GM12878 (cell line): Measurements from ENCODE around the gene C1orf21. TPM values are rescaled to one million over a fixed set of nuclear protein-coding genes. Genes with fewer than 3 reads are reported as not detected.

ENCODE experiments used
- ATAC-seq: fragments of 200-7000 bp; cut with Tn5 transposase; 3 replicates; pipeline ENCODE4 v1.9.1; 2020; ENCODE audit warnings: mild to moderate bottlenecking, moderate library complexity
- BruUV-seq: library from RNA; stranded (reverse); fragments of 400-500 nt; replicated peaks from 2 replicates; lab custom pipeline; 2021; lab: Mats Ljungman, UMichigan
- CTCF ChIA-PET: fragments of 300-600 bp; sonication (Branson Sonifier 250); formaldehyde crosslinking; extraction: SDS; loops from one replicate; lab custom pipeline; 2021; ENCODE audit warnings: inconsistent platforms; lab: Yijun Ruan, JAX
- POLR2A ChIA-PET: fragments of 350-600 bp; formaldehyde crosslinking; extraction: SDS; loops from one replicate; lab custom pipeline; 2021; ENCODE audit warnings: inconsistent platforms; lab: Charles Lee
- RAD21 ChIA-PET: fragments of 300-600 bp; sonication (Branson Sonifier 250); formaldehyde crosslinking; loops from one replicate; lab custom pipeline; 2023; ENCODE audit warnings: antibody characterized with exemption; ENCODE audit not compliant: unreplicated experiment; lab: Charles Lee
- SMC1A ChIA-PET: fragments of 300-600 bp; sonication (Branson Sonifier 250); formaldehyde crosslinking; loops from one replicate; lab custom pipeline; 2023; ENCODE audit not compliant: unreplicated experiment, uncharacterized antibody; lab: Charles Lee
- DNase-seq: peaks from one replicate; pipeline ENCODE4 v3.0.0-alpha.2; 2011; ENCODE audit warnings: low read depth, low spot score
- FAIRE-seq: peaks from 3 replicates; lab custom pipeline; 2011; peaks lifted over from hg19 to GRCh38; lab: Jason Lieb, UNC
- H2AFZ ChIP-seq: 2 replicates; pipeline ENCODE4 v1.6.0; 2011; ENCODE audit warnings: low read depth, low read length, control low read depth; ENCODE audit not compliant: control insufficient read depth
- H3K27ac ChIP-seq: 2 replicates; pipeline ENCODE4 v1.5.1; 2011; ENCODE audit warnings: control low read depth; ENCODE audit not compliant: control insufficient read depth, insufficient read depth
- H3K27me3 ChIP-seq, 2 experiments: replicated peaks in 1 of 2; 2 replicates each; pipeline versions ENCODE4 v1.6.0 to v1.6.1; 2011; ENCODE audit warnings: low read length in 1 of 2; ENCODE audit not compliant: control insufficient read depth in 2 of 2, insufficient read depth in 2 of 2
- H3K36me3 ChIP-seq, 2 experiments: 2 replicates each; pipeline ENCODE4 v1.5.1; 2011; ENCODE audit warnings: low read length in 1 of 2; ENCODE audit not compliant: control insufficient read depth in 2 of 2, insufficient read depth in 2 of 2
- H3K4me1 ChIP-seq: 2 replicates; pipeline ENCODE4 v1.6.1; 2011; ENCODE audit warnings: mild to moderate bottlenecking, low read length, moderate library complexity, mixed read lengths; ENCODE audit not compliant: control insufficient read depth, insufficient read depth
- H3K4me2 ChIP-seq: 2 replicates; pipeline ENCODE4 v1.6.0; 2011; ENCODE audit warnings: control low read depth; ENCODE audit not compliant: control insufficient read depth, insufficient read depth
- H3K4me3 ChIP-seq: fragments of 200-600 bp; sonication (generic); 2 replicates; pipeline ENCODE4 v1.5.1; 2016
- H3K79me2 ChIP-seq: 2 replicates; pipeline ENCODE4 v1.6.0; 2011; ENCODE audit warnings: low read length; ENCODE audit not compliant: control insufficient read depth, insufficient read depth
- H3K9ac ChIP-seq: 2 replicates; pipeline ENCODE4 v1.8.0; 2011; ENCODE audit warnings: low read length, control low read depth, mixed read lengths; ENCODE audit not compliant: control insufficient read depth, insufficient read depth
- H3K9me3 ChIP-seq: replicated peaks from 3 replicates; pipeline ENCODE4 v1.5.1; 2011; ENCODE audit warnings: mild to moderate bottlenecking, low read length; ENCODE audit not compliant: control insufficient read depth, insufficient read depth
- H4K20me1 ChIP-seq: 2 replicates; pipeline ENCODE4 v1.6.0; 2011; ENCODE audit not compliant: control insufficient read depth, insufficient read depth
- FOXK2 ChIP-seq: fragments of 450-650 bp; IDR thresholded peaks from 2 replicates; pipeline ENCODE4 v1.6.1; 2017; ENCODE audit warnings: mild to moderate bottlenecking, moderate library complexity
- NFYA ChIP-seq: IDR thresholded peaks from 2 replicates; pipeline ENCODE4 v1.6.1; 2011; ENCODE audit warnings: low read depth, mild to moderate bottlenecking, low read length, improper control_type of control experiment, borderline replicate concordance
- SIX5 ChIP-seq: IDR thresholded peaks from 2 replicates; pipeline ENCODE4 v1.6.1; 2011; ENCODE audit warnings: mild to moderate bottlenecking, low read depth, low read length, moderate library complexity; ENCODE audit not compliant: severe bottlenecking
- ZNF24 ChIP-seq: fragments of 450-650 bp; IDR thresholded peaks from 2 replicates; pipeline ENCODE4 v1.6.1; 2017; ENCODE audit warnings: antibody characterized with exemption, mild to moderate bottlenecking
- WGBS: methylation state at CpG from one replicate; pipeline ENCODE4 v1.1.6; 2016; ENCODE audit warnings: low lambda C conversion rate; ENCODE audit not compliant: insufficient replicate concordance, insufficient coverage; ENCODE audit errors: missing lambda C conversion rate; 5-methylcytosine and 5-hydroxymethylcytosine counted together
- in situ Hi-C: fragments of 300-500 bp; cut with MboI; formaldehyde crosslinking; loops from 9 replicates; pipeline ENCODE4 v1.14.3; 2018; ENCODE audit warnings: mixed read lengths
- intact Hi-C: fragments of 100-400 bp; cut with micrococcal nuclease; formaldehyde crosslinking; loops from one replicate; pipeline ENCODE4 v1.14.2; 2022; ENCODE audit not compliant: unreplicated experiment
- polyA plus RNA-seq, 11 experiments: library from polyadenylated mRNA; depleted of rRNA in 4 of 11; unstranded in 6 of 11; stranded (reverse) in 5 of 11; fragments of >200 nt; fragmentation: Nextera tagmentation in 4 of 11; fragmentation: Illumina TruSeq in 1 of 11; extraction: Ambion mirVana in 4 of 11; extraction: Trizol in 1 of 11; gene quantifications; 1 replicate in 1 of 11; 2 replicates in 10 of 11; pipeline versions ENCODE4 v1.2.1 to v1.2.3, GENCODE V29; 2011 to 2016; ENCODE audit warnings: inconsistent platforms in 2 of 11, missing spikeins in 2 of 11, low read depth in 1 of 11
- total RNA-seq, 4 experiments: library from RNA; depleted of rRNA in 3 of 4; stranded (reverse); fragments of >200 nt in 3 of 4; fragmentation: Illumina TruSeq in 1 of 4; extraction: Trizol in 1 of 4; gene quantifications; 2 replicates each; pipeline versions ENCODE4 v1.2.1 to v1.2.3, GENCODE V29; 2013 to 2021
- TF ChIP-seq, protein P1 (sequence below): fragments of 450-650 bp; formaldehyde crosslinking; IDR thresholded peaks from 2 replicates; pipeline ENCODE4 v1.5.0; 2022; ENCODE audit warnings: mild to moderate bottlenecking, missing genetic modification characterization
- TF ChIP-seq, protein P2 (sequence below), 3 experiments: IDR thresholded peaks in 2 of 3; conservative IDR thresholded peaks in 1 of 3; 2 replicates each; pipeline ENCODE4 v1.5.1; 2011; ENCODE audit warnings: low read depth in 3 of 3, low read length in 3 of 3, mild to moderate bottlenecking in 3 of 3, control low read depth in 2 of 3, moderate library complexity in 2 of 3, inconsistent platforms in 1 of 3, mixed read lengths in 1 of 3; ENCODE audit not compliant: control insufficient read depth in 2 of 3, insufficient read depth in 1 of 3; ENCODE audit errors: extremely low read depth in 1 of 3
- TF ChIP-seq, protein P3 (sequence below): IDR thresholded peaks from 2 replicates; pipeline ENCODE4 v1.6.1; 2012; ENCODE audit warnings: low read depth, low read length, improper control_type of control experiment
- TF ChIP-seq, protein P4 (sequence below): fragments of 450-650 bp; IDR thresholded peaks from 2 replicates; pipeline ENCODE4 v1.6.1; 2017; ENCODE audit warnings: low read depth, mild to moderate bottlenecking, moderate library complexity
- TF ChIP-seq, protein P5 (sequence below): fragments of 450-650 bp; IDR thresholded peaks from 2 replicates; pipeline ENCODE4 v1.6.1; 2017; ENCODE audit warnings: antibody characterized with exemption, mild to moderate bottlenecking, moderate library complexity

Gene C1orf21
- total and polyA plus RNA-seq, 10 of the 15 experiments (the other 5 are each of a cell fraction or from before 2014, with no cell fraction given) = 0.03 to 1.6 (median 0.17) TPM; not detected in 3

DNA sequence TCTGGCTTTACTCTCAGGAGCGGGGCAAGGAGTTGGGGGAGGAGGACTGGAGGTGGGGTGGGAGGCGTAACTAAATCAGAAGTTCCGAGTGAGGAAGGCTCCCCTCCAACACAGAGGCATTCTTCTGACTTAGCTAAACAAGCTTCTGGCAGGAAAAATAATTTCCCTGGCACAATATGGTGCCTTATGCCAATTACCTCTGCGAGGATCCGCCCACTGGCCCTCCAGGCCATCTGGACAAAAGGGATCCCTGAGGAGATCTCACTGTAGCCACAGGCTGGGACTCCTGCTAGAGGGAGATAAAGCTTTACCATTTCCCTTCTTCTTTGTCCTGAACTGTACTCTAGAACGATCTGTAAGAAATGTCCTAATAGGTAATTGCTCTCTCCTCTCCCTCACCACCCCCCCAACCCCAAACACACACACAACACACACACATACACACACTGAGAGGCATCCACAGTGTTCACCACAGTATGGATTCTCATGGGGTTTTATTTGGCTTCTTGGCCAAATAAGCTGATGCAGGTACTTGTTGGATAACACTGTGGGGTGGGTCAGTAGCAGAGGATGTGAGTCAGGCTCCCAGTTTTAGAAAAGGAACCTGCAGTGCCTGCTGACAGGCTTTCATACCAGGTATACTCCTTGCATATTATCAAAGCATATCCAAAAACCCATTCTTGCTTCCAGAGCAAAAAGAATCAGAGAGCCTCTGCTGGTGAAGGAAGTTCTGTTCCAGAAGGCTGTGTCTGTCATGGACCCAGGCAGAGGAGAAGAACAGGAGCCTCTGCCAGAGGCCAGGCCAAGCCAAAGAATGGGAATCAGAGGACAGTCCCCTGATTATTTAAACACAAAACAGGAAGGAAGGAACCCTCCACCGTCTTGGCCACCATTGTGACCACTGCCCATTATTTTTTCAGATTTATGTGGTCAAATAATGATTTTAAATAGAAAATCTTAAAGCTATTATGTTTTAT lies 169.1 kb downstream of the C1orf21 start:
- no peak for DNase-seq
- Histone ChIP-seq H4K20me1 (no peaks in the 10 kb centered on the region), H3K9me3 (no peaks in the 10 kb centered on the region), H2AFZ (no peak overlapping the region), H3K27ac (no peak overlapping the region), H3K4me1 (no peaks in the 10 kb centered on the region), H3K79me2 (no peaks in the 10 kb centered on the region), H3K4me2 (no peak overlapping the region), H3K9ac (no peak overlapping the region), H3K36me3 (no peaks in the 10 kb centered on the region), H3K4me3 (no peak overlapping the region), H3K27me3 (peaks cover 0 to 6% of the 10 kb centered on the region in 2 experiments; a peak in 1 of 4 replicates)
- in situ Hi-C loops = no loop called here
- intact Hi-C loops = no loop called here
- no peak for FAIRE-seq
- 36% methylated on average over 7 of the region's 7 CpGs for WGBS
- ATAC-seq = no peak
- ChIA-PET CTCF (no interaction called here), RAD21 (no interaction called here), POLR2A (interaction anchor here (0.7 kb wide), 1 partner anchor 234 kb away, joined by 5 read pairs; no protein-coding TSS in a partner anchor), SMC1A (no interaction called here)
- BruUV-seq = no TSS peak
- TF ChIP-seq ZNF24 = no peak
- TF ChIP-seq, protein P1, sequence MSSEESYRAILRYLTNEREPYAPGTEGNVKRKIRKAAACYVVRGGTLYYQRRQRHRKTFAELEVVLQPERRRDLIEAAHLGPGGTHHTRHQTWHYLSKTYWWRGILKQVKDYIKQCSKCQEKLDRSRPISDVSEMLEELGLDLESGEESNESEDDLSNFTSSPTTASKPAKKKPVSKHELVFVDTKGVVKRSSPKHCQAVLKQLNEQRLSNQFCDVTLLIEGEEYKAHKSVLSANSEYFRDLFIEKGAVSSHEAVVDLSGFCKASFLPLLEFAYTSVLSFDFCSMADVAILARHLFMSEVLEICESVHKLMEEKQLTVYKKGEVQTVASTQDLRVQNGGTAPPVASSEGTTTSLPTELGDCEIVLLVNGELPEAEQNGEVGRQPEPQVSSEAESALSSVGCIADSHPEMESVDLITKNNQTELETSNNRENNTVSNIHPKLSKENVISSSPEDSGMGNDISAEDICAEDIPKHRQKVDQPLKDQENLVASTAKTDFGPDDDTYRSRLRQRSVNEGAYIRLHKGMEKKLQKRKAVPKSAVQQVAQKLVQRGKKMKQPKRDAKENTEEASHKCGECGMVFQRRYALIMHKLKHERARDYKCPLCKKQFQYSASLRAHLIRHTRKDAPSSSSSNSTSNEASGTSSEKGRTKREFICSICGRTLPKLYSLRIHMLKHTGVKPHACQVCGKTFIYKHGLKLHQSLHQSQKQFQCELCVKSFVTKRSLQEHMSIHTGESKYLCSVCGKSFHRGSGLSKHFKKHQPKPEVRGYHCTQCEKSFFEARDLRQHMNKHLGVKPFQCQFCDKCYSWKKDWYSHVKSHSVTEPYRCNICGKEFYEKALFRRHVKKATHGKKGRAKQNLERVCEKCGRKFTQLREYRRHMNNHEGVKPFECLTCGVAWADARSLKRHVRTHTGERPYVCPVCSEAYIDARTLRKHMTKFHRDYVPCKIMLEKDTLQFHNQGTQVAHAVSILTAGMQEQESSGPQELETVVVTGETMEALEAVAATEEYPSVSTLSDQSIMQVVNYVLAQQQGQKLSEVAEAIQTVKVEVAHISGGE = no peak
- TF ChIP-seq, protein P2, sequence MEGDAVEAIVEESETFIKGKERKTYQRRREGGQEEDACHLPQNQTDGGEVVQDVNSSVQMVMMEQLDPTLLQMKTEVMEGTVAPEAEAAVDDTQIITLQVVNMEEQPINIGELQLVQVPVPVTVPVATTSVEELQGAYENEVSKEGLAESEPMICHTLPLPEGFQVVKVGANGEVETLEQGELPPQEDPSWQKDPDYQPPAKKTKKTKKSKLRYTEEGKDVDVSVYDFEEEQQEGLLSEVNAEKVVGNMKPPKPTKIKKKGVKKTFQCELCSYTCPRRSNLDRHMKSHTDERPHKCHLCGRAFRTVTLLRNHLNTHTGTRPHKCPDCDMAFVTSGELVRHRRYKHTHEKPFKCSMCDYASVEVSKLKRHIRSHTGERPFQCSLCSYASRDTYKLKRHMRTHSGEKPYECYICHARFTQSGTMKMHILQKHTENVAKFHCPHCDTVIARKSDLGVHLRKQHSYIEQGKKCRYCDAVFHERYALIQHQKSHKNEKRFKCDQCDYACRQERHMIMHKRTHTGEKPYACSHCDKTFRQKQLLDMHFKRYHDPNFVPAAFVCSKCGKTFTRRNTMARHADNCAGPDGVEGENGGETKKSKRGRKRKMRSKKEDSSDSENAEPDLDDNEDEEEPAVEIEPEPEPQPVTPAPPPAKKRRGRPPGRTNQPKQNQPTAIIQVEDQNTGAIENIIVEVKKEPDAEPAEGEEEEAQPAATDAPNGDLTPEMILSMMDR (IDR thresholded peaks at IDR 0.05 in 2 of 3, conservative IDR thresholded peaks at IDR 0.05 in 1 of 3; ENCODE audit: control insufficient read depth in 2 of 3, extremely low read depth in 1 of 3, insufficient read depth in 1 of 3, low read depth in 3 of 3, low read length in 3 of 3) = no peak
- TF ChIP-seq, protein P3, sequence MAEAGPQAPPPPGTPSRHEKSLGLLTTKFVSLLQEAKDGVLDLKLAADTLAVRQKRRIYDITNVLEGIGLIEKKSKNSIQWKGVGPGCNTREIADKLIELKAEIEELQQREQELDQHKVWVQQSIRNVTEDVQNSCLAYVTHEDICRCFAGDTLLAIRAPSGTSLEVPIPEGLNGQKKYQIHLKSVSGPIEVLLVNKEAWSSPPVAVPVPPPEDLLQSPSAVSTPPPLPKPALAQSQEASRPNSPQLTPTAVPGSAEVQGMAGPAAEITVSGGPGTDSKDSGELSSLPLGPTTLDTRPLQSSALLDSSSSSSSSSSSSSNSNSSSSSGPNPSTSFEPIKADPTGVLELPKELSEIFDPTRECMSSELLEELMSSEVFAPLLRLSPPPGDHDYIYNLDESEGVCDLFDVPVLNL = no peak
- TF ChIP-seq, protein P4, sequence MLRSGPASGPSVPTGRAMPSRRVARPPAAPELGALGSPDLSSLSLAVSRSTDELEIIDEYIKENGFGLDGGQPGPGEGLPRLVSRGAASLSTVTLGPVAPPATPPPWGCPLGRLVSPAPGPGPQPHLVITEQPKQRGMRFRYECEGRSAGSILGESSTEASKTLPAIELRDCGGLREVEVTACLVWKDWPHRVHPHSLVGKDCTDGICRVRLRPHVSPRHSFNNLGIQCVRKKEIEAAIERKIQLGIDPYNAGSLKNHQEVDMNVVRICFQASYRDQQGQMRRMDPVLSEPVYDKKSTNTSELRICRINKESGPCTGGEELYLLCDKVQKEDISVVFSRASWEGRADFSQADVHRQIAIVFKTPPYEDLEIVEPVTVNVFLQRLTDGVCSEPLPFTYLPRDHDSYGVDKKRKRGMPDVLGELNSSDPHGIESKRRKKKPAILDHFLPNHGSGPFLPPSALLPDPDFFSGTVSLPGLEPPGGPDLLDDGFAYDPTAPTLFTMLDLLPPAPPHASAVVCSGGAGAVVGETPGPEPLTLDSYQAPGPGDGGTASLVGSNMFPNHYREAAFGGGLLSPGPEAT = no peak
- no peak for TF ChIP-seq NFYA
- no peak for TF ChIP-seq FOXK2
- no peak for TF ChIP-seq SIX5
- TF ChIP-seq, protein P5, sequence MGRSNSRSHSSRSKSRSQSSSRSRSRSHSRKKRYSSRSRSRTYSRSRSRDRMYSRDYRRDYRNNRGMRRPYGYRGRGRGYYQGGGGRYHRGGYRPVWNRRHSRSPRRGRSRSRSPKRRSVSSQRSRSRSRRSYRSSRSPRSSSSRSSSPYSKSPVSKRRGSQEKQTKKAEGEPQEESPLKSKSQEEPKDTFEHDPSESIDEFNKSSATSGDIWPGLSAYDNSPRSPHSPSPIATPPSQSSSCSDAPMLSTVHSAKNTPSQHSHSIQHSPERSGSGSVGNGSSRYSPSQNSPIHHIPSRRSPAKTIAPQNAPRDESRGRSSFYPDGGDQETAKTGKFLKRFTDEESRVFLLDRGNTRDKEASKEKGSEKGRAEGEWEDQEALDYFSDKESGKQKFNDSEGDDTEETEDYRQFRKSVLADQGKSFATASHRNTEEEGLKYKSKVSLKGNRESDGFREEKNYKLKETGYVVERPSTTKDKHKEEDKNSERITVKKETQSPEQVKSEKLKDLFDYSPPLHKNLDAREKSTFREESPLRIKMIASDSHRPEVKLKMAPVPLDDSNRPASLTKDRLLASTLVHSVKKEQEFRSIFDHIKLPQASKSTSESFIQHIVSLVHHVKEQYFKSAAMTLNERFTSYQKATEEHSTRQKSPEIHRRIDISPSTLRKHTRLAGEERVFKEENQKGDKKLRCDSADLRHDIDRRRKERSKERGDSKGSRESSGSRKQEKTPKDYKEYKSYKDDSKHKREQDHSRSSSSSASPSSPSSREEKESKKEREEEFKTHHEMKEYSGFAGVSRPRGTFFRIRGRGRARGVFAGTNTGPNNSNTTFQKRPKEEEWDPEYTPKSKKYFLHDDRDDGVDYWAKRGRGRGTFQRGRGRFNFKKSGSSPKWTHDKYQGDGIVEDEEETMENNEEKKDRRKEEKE = no peak
